Skin of body (tissue), 2 donors: Measurements from ENCODE around the gene FSIP1. TPM values are rescaled to one million over a fixed set of nuclear protein-coding genes. Genes with fewer than 3 reads are reported as not detected.
A peak's percentile ranks its signal among the peaks of the same experiment; 100 is the strongest.

ENCODE experiments used
- DNase-seq: peaks from one replicate; lab custom pipeline; 2025; lab: John Stamatoyannopoulos, UW
- total RNA-seq: library from RNA; depleted of rRNA; stranded (reverse); fragments of >200 nt; gene quantifications from one replicate; pipeline ENCODE4 v1.2.3, GENCODE V29; 2014

Gene FSIP1
- total RNA-seq, 1 donor from 2014 or later = 0.89 TPM

DNA sequence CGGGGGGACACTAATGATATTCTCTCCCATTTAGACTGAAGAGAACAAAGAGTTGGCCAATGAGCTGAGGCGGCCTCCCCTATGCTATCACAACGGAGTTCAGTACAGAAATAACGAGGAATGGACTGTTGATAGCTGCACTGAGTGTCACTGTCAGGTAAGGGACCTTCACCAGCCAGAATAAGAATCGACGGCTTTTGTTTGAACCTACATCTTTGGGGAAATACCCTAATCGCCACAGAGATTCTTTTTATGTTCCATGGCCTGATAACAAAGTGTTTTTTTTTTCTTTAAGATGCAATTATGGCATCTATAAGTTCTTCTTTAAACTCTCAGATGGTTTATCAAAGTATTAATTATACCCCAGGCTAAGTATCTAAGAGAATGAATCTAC, 198.4 kb downstream of the FSIP1 start:
- DNase-seq = no peak

DNA sequence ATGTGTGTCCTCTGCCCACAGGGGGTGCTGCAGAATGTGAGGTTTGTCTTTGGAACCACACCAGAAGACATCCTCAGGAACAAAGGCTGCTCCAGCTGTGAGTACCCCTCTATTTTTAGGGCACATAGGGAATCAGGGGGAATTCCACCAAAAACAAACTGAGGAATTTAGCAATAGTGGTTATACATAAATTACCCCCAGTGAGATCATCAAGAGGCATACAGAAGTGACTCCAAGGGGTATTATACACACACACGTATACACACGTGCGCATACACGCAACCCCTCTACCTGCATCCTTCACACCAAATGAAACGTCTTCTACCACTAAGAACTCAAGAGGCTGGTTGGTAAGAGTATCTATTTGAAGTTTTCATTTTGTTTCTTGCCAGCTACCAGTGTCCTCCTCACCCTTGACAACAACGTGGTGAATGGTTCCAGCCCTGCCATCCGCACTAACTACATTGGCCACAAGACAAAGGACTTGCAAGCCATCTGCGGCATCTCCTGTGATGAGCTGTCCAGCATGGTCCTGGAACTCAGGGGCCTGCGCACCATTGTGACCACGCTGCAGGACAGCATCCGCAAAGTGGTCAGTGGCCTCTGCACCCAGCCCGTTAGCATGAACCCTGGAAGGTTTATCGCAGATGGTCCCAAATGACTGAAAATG, 198.9 kb downstream of the FSIP1 start:
- no peak for DNase-seq

DNA sequence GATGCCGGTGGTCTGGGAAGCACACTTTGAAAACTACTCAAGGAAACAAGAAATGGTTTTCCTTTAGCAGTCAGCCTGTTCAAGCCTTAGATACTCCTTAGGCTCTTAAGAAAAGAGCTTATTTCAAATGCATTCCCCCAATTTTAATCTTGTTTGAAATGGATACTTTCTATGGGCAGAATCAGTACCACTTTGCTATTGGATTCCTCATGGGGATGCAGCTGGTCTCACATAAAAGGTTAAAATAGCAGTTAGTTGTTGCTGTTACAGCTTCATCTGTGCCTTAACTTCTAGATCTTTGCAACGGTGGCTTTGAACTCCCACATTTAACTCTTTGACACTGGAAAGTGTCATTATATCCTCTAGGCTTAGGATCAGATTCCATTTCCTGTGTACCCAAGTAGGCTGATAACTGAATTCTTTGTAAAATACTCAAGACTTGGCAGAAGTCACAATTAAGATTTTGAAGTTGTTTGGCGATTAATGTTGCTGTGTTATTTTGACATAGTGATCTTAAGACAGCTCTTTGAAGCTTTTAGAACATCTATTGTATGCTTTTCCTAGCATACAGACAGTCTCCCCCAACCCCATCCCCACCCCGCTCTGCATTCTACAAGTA, 199.6 kb downstream of the FSIP1 start:
- no peak for DNase-seq

DNA sequence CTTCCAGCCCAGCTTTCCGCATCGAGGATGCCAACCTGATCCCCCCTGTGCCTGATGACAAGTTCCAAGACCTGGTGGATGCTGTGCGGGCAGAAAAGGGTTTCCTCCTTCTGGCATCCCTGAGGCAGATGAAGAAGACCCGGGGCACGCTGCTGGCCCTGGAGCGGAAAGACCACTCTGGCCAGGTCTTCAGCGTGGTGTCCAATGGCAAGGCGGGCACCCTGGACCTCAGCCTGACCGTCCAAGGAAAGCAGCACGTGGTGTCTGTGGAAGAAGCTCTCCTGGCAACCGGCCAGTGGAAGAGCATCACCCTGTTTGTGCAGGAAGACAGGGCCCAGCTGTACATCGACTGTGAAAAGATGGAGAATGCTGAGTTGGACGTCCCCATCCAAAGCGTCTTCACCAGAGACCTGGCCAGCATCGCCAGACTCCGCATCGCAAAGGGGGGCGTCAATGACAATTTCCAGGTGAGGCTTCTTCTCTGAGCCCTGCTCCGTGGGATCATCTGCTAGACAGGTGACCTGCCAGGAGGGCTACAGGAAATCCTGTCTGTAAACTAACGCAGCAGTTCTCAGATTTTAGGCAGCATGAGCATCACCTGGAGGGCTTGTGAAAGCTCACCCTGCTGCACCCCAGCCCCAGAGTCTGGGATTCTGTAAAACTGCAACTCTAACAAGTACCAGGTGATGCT, 200.2 kb downstream of the FSIP1 start:
- DNase-seq = no peak

DNA sequence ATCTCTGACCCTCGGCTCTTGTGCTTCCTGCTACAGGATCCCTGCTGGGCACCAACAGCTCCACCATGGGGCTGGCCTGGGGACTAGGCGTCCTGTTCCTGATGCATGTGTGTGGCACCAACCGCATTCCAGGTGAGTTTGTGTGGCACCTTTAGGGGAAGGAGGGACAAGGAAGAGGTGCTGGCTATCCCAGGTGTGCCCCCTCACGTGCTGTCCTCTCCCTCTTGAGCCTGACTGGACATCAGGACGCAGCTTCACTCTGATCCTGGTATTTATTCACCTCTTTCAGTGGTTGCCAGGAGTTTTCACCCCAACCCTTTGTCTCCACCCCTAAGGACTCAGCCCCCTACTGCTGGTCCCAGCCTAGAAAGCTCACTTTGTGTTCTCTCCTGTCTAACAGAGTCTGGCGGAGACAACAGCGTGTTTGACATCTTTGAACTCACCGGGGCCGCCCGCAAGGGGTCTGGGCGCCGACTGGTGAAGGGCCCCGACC, 200.8 kb downstream of the FSIP1 start:
- no peak for DNase-seq

DNA sequence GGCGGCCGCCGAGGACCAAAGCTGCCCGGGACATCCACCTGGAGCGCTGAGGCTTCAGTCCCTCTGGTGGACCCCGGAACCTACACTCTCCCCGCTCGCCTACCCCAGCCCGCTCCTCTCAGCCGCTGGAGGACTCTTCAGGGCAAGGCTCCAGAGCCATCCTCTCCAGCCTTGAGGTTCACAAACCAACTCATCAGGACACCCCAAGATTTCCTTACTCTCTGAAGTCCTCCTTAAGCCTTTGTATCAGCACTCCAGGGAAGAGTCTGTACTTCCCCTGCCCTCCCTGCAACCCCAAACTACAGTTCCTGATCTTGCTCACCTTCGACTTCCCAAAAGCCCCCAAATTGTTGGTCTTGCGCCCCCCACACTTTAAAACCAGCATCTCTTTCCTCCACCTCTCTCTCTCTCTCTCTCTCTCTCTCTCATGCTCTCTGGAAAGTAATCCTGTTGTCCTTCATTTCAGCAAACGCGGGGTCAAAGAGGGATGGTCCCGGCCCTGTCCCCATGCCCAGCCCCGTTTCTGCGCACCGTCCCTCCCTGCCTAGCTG, 201.3 kb downstream of the FSIP1 start:
- DNase-seq = peak; percentile 54

DNA sequence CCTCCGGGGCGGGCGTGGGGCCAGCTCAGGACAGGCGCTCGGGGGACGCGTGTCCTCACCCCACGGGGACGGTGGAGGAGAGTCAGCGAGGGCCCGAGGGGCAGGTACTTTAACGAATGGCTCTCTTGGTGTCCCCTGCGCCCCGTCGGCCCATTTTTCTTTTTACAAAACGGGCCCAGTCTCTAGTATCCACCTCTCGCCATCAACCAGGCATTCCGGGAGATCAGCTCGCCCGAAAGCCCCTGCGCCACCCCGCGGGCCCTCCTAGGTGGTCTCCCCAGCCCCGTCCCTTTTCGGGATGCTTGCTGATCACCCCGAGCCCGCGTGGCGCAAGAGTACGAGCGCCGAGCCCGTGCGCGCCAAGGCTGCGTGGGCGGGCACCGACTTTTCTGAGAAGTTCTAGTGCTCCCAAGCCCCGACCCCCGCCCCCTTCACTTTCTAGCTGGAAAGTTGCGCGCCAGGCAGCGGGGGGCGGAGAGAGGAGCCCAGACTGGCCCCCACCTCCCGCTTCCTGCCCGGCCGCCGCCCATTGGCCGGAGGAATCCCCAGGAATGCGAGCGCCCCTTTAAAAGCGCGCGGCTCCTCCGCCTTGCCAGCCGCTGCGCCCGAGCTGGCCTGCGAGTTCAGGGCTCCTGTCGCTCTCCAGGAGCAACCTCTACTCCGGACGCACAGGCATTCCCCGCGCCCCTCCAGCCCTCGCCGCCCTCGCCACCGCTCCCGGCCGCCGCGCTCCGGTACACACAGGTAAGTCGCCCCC, 202.0 kb downstream of the FSIP1 start, which contains the start of gene THBS1:
Gene THBS1 (plus strand): TSS at position 595 of the 757 bp plus-strand sequence. CDS start 779 bp downstream, outside the sequence.
- peak; percentile 92 for DNase-seq

DNA sequence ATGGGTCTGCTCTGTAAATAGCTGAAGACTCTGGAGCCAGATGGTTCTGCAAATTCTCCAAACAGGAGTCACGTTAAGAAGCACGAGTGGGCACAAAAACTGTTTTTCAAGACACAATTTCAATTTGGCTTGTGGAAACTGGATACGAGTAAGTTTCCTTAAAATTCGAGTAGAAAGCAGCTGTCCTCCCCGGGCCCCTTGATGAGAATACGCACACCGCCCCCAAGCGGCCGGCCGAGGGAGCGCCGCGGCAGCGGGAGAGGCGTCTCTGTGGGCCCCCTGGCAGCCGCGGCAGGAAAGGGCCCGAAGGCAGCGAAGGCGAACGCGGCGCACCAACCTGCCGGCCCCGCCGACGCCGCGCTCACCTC, 202.5 kb downstream of the FSIP1 start:
- peak; percentile 94 for DNase-seq

DNA sequence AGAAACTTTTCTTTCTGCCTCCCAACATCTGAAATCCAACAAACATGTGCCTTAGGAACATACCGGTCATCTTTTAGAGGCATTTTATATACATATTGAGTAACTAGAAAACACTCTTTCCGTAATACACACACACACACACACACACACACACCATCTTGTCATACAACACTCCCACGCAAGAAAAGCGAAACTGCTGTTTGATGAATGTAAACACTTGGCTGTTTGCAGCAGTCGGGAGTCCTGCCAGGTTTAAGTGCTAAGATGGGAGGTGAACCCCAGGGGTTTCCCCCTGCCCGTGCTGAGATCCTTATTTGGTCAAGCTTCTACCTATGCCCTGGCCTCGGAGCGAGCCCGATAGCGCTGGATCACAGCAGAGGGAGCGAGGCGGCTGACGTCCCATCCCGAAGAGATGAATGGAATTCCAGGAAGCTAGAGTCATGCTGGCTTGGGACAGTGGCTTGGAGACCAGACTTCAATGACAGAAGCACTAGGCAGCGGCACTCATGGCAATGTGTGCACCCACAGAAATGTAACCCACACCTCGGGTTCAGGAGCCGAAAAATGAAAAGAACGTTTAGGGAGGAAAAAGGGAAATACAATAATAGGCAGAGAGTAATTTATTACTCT, 203.0 kb downstream of the FSIP1 start:
- DNase-seq = peak; percentile 92

DNA sequence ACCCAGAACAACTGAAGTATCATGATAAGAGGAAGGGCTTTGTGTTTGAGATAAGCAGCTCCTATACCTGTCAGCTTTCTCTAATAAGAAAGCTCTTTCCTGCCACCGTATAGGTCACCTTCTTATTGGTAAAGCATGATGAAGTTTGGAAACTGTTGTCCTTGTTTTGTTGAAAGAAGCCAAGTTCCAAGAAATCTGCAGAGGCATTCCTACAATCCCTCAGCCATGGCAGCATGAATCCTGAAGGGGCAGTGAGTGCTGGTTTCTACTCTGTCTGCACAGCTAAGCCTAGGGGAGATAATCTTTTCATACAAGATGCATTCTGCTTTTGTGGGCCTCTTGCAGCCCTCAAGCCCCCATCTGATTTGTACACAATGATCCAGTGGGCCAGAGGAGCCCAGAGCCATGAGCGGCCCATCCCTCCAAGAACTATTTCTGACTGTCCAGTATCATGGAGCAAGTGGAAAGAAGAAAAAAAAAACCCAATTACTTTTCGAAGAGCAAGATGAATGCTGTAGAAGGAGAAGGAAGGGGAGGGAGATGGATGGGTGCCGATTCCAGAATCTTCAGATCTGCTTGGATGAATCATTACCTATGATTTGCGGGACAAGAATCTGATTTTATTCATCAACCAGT, 203.7 kb downstream of the FSIP1 start:
- DNase-seq = no peak

DNA sequence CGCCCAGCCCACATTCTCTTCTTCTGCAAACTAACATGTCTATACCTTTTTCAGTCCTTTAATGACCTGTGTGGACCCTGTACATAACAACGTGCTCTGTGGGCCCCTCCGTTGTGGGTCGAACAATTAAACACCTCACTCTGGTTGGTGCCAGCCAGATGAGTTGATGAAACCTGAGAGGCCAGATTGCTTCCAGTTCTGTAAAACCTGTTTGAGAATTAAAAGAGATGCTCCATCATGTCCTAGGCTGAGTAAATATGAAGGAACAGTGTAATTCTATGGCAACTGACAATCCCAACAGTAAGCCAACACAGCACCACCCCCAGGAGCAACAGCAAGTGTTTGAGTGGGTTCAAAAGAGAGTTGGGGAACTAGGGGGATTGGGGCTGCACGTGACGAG, 207.5 kb downstream of the FSIP1 start:
- DNase-seq = no peak

DNA sequence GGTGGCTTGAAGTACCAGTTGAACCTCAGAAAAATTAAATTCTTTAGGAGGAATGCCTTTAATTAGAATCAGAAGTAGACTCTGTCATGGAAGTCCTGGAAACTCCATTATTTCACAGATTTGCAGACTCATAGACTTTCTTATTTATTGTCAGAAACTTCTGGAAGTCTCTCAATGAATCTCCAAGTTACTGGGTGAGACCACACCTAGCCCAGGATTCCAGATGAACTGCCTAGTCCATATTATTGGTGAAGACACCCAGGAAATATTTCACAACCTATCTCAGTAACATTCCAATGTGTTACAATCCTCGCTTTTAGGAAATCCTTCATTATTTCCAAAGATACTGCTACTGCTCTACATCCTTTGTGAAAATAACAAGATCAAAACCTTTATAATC, 208.2 kb downstream of the FSIP1 start:
- DNase-seq = peak; percentile 46

DNA sequence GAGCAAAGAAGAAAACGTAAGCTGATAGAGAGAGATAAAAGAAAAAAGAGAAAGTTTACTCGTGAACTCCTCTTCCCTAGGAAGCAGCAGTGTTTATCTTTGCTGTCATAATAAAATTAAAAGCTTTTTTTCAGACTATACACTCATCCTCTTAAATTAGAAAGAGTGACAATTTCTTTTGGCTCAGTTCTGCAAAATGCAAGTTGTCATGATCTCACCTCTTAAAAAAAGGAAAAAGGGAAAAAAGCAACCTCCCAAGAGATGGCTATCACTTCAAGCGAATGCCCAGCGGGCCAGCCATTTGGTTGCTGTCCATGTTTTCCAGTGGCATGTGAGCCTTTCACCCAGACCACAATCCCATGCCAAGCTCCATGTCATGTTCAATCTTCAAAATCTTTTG, 208.8 kb downstream of the FSIP1 start:
- DNase-seq = peak; percentile 46

DNA sequence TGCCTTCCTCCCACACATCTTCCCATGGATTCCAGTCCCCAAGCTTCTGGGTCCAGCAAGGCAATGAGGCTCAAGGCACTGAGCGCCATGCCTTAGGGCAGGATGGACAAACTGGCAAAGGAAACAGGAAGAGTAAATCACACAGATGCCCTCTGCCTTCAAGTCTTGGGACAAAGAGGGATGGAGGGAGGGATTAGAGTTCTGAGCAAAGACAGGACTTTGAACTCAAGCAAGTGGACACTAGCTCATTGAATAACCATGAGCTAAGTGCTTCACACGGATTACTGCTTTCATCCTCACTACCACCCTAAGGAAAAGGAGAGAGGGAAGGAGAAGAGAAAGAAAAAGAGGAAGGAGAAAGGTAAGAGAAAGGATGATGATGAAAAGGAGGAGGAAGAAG, 209.4 kb downstream of the FSIP1 start:
- DNase-seq = no peak

DNA sequence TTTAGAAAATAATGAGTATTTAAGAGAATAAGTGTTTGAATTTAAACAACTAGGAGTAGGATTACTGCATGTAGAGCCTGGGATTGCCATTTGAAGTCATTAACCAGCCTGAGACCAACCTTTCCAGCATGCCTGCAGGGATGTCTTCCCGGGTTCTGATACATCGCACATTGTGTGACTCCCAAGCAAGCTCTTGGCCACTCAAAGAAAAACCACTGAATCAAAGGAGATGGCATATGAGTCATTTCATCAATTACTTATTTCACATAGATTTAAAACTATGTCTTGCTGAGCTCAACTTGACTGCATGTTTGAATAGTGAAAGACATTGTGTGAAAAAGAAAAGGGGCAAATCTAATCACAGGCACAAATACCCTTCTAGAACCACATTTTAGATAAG, 216.8 kb downstream of the FSIP1 start:
- no peak for DNase-seq

DNA sequence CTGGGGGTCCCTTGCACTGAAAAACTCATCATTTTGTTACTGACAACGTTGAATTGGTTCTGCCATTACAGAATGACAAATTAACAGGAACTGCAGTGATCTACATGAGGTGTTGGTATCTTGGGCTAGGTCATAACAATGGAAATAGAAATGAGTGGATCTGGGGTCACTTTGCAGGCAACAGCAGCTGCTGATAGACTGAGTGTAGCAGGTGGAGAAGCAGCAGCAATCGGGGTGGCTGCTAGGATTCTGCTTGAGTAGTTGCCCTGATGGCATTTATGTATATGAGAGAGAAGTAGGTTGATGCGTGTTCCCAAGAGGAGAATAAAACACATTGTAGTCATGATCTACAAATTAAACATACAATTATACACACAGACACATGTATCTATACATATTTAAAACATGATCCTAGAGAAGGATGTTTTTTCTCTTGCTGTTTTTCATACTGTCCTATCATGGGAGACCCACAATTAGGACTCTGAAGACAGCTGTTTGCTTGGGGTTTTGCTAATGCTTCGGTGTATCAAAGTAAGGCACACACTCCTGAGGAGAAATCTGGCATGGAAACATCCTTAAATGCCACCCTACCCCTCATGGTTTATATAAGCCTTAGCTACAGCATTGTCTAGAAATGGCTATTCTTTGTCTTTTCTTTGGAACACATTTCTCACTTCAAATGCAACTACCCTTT, 217.5 kb downstream of the FSIP1 start:
- DNase-seq = no peak

DNA sequence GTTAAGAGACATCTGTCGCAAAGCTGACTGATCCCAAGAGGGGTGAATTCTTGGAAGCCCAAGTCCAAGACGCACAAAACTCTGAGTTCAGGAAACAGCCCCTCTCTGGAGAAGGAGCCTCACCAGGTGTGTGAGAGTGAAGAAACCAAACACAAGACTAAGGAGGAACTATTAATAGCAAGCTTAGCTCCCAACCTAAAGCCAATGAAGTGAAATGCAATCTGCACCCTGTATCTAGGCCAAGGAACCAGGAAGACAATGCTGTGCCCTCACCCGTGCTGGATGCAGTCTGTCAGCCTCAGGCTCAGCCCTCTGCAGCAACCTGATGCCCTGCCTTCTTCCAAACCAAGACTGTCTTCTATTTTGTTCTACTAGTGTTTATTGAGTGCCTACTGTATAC, 224.2 kb downstream of the FSIP1 start:
- peak; percentile 7 for DNase-seq

DNA sequence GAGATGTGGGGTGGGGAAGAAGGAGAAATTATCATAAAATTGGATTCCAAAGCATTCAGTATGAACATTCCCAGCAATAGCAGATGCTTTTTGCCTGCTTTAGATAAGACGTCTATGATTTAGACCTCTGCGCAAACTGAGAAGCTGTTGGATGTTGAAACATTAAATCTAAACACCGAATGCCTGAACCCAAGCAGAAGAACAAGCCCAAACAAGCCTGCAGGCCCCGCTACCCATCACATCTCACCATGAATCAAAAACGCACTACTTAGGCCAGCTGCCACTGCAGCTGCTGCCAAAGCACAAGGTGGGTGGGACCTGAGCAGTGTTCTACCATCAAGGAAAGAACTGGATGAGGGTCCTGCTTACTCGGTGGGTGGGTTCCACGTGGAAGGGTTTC, 226.2 kb downstream of the FSIP1 start:
- no peak for DNase-seq

DNA sequence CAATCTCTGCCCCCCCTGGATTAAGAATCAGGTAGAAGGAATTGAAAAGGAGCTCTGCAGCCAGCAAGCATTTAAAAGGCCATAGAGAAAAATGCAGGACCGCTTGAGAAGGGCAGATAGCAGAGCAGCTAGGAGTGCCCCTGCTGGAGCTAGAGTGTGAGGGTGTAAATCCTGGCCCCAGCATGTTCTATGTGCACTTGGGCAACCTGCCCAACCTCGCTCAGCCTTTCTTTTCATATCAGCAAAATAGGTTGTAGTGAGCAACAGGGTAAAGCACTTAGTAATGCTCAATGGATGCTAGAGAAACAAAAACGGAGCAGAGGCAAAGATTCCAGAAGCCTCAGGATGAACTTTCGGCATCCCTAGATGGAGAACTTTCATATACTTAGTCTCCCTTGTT, 226.8 kb downstream of the FSIP1 start:
- no peak for DNase-seq
